Colonic mucosa (tissue), 4 donors: Measurements from ENCODE around the gene PIAS1. TPM values are rescaled to one million over a fixed set of nuclear protein-coding genes. Genes with fewer than 3 reads are reported as not detected.
A peak's percentile ranks its signal among the peaks of the same experiment; 100 is the strongest.

Experiments
- DNase-seq: peaks from one replicate; pipeline ENCODE4 v3.0.0-alpha.2; 2020
- H3K27ac ChIP-seq: fragments of 200-600 bp; one replicate; pipeline ENCODE4 v1.8.0; 2021
- H3K27me3 ChIP-seq: fragments of 200-600 bp; one replicate; pipeline ENCODE4 v1.8.0; 2021
- H3K36me3 ChIP-seq: fragments of 200-600 bp; one replicate; pipeline ENCODE4 v1.8.0; 2021
- H3K4me1 ChIP-seq: fragments of 200-600 bp; one replicate; pipeline ENCODE4 v1.8.0; 2021; ENCODE audit warnings: mild to moderate bottlenecking
- H3K4me3 ChIP-seq: fragments of 200-600 bp; one replicate; pipeline ENCODE4 v1.8.0; 2021
- H3K9ac ChIP-seq, 2 donors: one replicate each; pipeline ENCODE4 v1.7.0; 2013; ENCODE audit warnings: control low read depth in 2 of 2, low read depth in 2 of 2, low read length in 2 of 2
- H3K9me3 ChIP-seq: fragments of 200-600 bp; one replicate; pipeline ENCODE4 v1.8.0; 2021
- CTCF ChIP-seq: fragments of 200-600 bp; IDR thresholded peaks from one replicate; pipeline ENCODE4 v1.8.0; 2022; ENCODE audit warnings: antibody characterized with exemption, mild to moderate bottlenecking
- intact Hi-C: fragments of 100-400 bp; cut with DNase I; formaldehyde crosslinking; loops from one replicate; pipeline ENCODE4 v1.14.1; 2022
- total RNA-seq, 2 donors: library from RNA; stranded (reverse); fragmentation: NEBNext Ultra II Directional in 1 of 2; extraction: Animal tissue kit (Norgen Biotek cat#: 25700) in 1 of 2; gene quantifications; one replicate each; pipeline ENCODE4 v1.2.1, GENCODE V29; 2021
- donor health status: healthy.
- donor health status: DM: no; HTN: no; CAD: no.
- donor health status: DM: no; HTN: no; CAD: no.

PIAS1 gene
- total RNA-seq, 2 donors from 2014 or later = 26.6 to 33.0 TPM

- Histone ChIP-seq H3K9ac (no peak overlapping the region), H3K36me3 (no peaks in the 10 kb centered on the region), H3K27me3 (no peaks in the 10 kb centered on the region), H3K9me3 (no peaks in the 10 kb centered on the region), H3K4me3 (no peak overlapping the region), H3K27ac (no peak overlapping the region), H3K4me1 (peaks cover 6% of the 10 kb centered on the region)
- DNase-seq = no peak
- intact Hi-C loops = no loop called here
- TF ChIP-seq CTCF = no peak
These were observed 160.7 kb downstream of the PIAS1 start for GRCh38 chr15:68214838-68215254.

GRCh38 chr15:68217341-68217740 lies 163.2 kb downstream of the PIAS1 start:
- Histone ChIP-seq H3K36me3 (no peaks in the 10 kb centered on the region), H3K27me3 (no peaks in the 10 kb centered on the region), H3K4me3 (no peak overlapping the region), H3K9ac (no peak overlapping the region), H3K9me3 (no peaks in the 10 kb centered on the region), H3K4me1 (no peaks in the 10 kb centered on the region), H3K27ac (no peak overlapping the region)
- TF ChIP-seq CTCF = no peak
- intact Hi-C loops = no loop called here
- DNase-seq = no peak

- Histone ChIP-seq H3K4me1 (no peaks in the 10 kb centered on the region), H3K36me3 (no peaks in the 10 kb centered on the region), H3K27me3 (no peaks in the 10 kb centered on the region), H3K9me3 (no peaks in the 10 kb centered on the region), H3K4me3 (no peak overlapping the region), H3K9ac (no peak overlapping the region), H3K27ac (no peak overlapping the region)
- peak; percentile 11 for DNase-seq
- no peak for TF ChIP-seq CTCF
- intact Hi-C loops = no loop called here
These were observed 164.2 kb downstream of the PIAS1 start for GRCh38 chr15:68218331-68218730.

- TF ChIP-seq CTCF = no peak
- Histone ChIP-seq H3K4me1 (no peaks in the 10 kb centered on the region), H3K9ac (no peak overlapping the region), H3K4me3 (no peak overlapping the region), H3K36me3 (no peaks in the 10 kb centered on the region), H3K9me3 (no peaks in the 10 kb centered on the region), H3K27me3 (no peaks in the 10 kb centered on the region), H3K27ac (no peak overlapping the region)
- intact Hi-C loops = no loop called here
- DNase-seq = peak; percentile 12
These were observed 165.0 kb downstream of the PIAS1 start for GRCh38 chr15:68218847-68219798.

- intact Hi-C loops = no loop called here
- no peak for TF ChIP-seq CTCF
These were observed 166.4 kb downstream of the PIAS1 start for GRCh38 chr15:68220489-68220888.

More at GRCh38 chr15:68220489-68220888, 166.4 kb downstream of the PIAS1 start:
- Histone ChIP-seq H3K9me3 (no peaks in the 10 kb centered on the region), H3K27ac (no peak overlapping the region), H3K9ac (no peak overlapping the region), H3K36me3 (no peaks in the 10 kb centered on the region), H3K27me3 (no peaks in the 10 kb centered on the region), H3K4me1 (no peaks in the 10 kb centered on the region), H3K4me3 (no peak overlapping the region)
- DNase-seq = no peak
